Left ventricle myocardium inferior (tissue), 1 donor: ENCODE measurements around the gene NBAS. TPM values are rescaled to one million over a fixed set of nuclear protein-coding genes. Genes with fewer than 3 reads are reported as not detected.

Experiments
- DNase-seq: peaks from one replicate; pipeline ENCODE4 v3.0.0-alpha.2; 2020
- H3K27ac ChIP-seq: fragments of 200-600 bp; replicated peaks from 2 replicates; pipeline ENCODE4 v1.8.0; 2021
- H3K27me3 ChIP-seq: fragments of 200-600 bp; 2 replicates; pipeline ENCODE4 v1.8.0; 2021; ENCODE audit warnings: low read depth
- H3K36me3 ChIP-seq: fragments of 200-600 bp; 2 replicates; pipeline ENCODE4 v1.8.0; 2021
- H3K4me1 ChIP-seq: fragments of 200-600 bp; 2 replicates; pipeline ENCODE4 v1.8.0; 2021
- H3K4me3 ChIP-seq: fragments of 200-600 bp; 2 replicates; pipeline ENCODE4 v1.8.0; 2021; ENCODE audit warnings: mild to moderate bottlenecking, moderate library complexity
- H3K9me3 ChIP-seq: fragments of 200-600 bp; replicated peaks from 2 replicates; pipeline ENCODE4 v1.8.0; 2021
- CTCF ChIP-seq: fragments of 200-600 bp; IDR thresholded peaks from 2 replicates; pipeline ENCODE4 v1.8.0; 2021; ENCODE audit warnings: antibody characterized with exemption, mild to moderate bottlenecking, borderline replicate concordance
- intact Hi-C: fragments of 100-400 bp; cut with micrococcal nuclease; formaldehyde crosslinking; loops from one replicate; pipeline ENCODE4 v1.11.0; 2022
- total RNA-seq: library from RNA; stranded (reverse); fragmentation: NEBNext Ultra II Directional; extraction: Animal tissue kit (Norgen Biotek cat#: 25700); gene quantifications from one replicate; pipeline ENCODE4 v1.2.1, GENCODE V29; 2021
- donor health status: DM: no; HTN: yes; CAD: no; lungs with severe emphysema.

NBAS gene
- total RNA-seq, 1 donor from 2014 or later: 50.6 TPM

GRCh38 chr2:15158532-15158931 lies 402.6 kb downstream of the NBAS start:
- Histone ChIP-seq H3K36me3 (no peaks in the 10 kb centered on the region), H3K27me3 (no peaks in the 10 kb centered on the region), H3K4me1 (no peaks in the 10 kb centered on the region), H3K4me3 (no peak overlapping the region), H3K9me3 (no peaks in the 10 kb centered on the region), H3K27ac (no peak overlapping the region)
- intact Hi-C loops: no loop called here
- DNase-seq: no peak
- no peak for TF ChIP-seq CTCF

DNA sequence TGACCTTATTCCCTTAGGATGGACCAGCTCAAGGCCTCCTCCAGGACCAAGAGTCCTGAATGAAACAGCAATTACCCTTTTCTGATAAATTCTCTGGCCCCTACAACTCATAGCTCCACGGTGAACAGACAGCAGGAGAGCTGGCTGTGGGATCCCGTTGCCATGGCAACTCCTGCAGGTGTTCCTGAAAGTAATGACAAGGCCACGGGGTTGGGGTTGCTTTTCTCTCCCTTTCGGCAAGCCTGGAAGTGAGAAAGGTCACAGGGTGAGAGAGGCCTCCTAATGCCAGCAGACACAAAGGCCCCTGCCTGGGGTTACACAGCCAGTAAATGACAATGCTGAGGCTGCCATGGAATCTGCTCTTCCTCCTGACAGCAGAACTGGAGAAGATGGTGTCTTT lies 403.0 kb downstream of the NBAS start:
- H3K36me3 ChIP-seq: no peaks in the 10 kb centered on the region
- TF ChIP-seq CTCF: no peak
- no peaks in the 10 kb centered on the region for H3K4me1 ChIP-seq
- no peak overlapping the region for H3K27ac ChIP-seq
- H3K27me3 ChIP-seq: no peaks in the 10 kb centered on the region
- no peak for DNase-seq
- intact Hi-C loops: no loop called here
- no peak overlapping the region for H3K4me3 ChIP-seq
- no peaks in the 10 kb centered on the region for H3K9me3 ChIP-seq

GRCh38 chr2:15155959-15156574 lies 405.1 kb downstream of the NBAS start:
- no peak for TF ChIP-seq CTCF
- no peaks in the 10 kb centered on the region for H3K9me3 ChIP-seq
- no peaks in the 10 kb centered on the region for H3K27me3 ChIP-seq
- no peaks in the 10 kb centered on the region for H3K4me1 ChIP-seq
- H3K4me3 ChIP-seq: no peak overlapping the region
- no peak overlapping the region for H3K27ac ChIP-seq
- no peaks in the 10 kb centered on the region for H3K36me3 ChIP-seq
- DNase-seq: no peak
- intact Hi-C loops: no loop called here

GRCh38 chr2:15154297-15154696 lies 406.8 kb downstream of the NBAS start:
- intact Hi-C loops: no loop called here
- Histone ChIP-seq H3K27me3 (no peaks in the 10 kb centered on the region), H3K9me3 (no peaks in the 10 kb centered on the region)

DNA sequence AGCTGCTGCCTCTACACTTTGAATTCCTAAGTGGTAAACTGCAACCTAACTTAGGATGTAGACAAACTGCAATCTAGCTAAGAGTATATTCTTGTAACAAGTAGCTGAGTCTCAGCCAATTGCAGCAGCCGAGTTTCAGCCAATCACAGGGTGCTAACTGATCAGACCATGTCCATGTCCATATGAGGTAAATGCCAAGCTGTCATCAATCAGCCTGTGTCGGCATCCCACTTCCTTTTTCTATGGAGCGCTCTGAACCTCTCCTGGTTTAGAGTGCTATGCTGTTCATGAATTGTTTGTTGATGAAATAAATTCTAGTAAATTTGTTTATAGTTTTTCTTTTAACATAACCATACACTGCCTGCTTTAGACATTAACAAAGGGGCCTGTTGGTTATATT lies 408.8 kb downstream of the NBAS start:
- intact Hi-C loops: no loop called here

More at GRCh38 chr2:15154297-15154696, 406.8 kb downstream of the NBAS start:
- no peak for TF ChIP-seq CTCF
- Histone ChIP-seq H3K27ac (no peak overlapping the region), H3K36me3 (no peaks in the 10 kb centered on the region), H3K4me1 (no peaks in the 10 kb centered on the region), H3K4me3 (no peak overlapping the region)
- no peak for DNase-seq

More for the DNA sequence above, 408.8 kb downstream of the NBAS start:
- Histone ChIP-seq H3K4me3 (no peak overlapping the region), H3K4me1 (no peaks in the 10 kb centered on the region), H3K9me3 (no peaks in the 10 kb centered on the region), H3K27ac (no peak overlapping the region), H3K36me3 (no peaks in the 10 kb centered on the region), H3K27me3 (no peaks in the 10 kb centered on the region)
- no peak for DNase-seq
- no peak for TF ChIP-seq CTCF
